Peyer's patch (tissue), 4 donors: Measurements from ENCODE around the gene TCF7L1.

Source experiments
- POLR2A ChIP-seq, 2 donors: fragments of 450-650 bp; IDR thresholded peaks; one replicate each; pipeline ENCODE4 v1.5.1; 2017; ENCODE audit warnings: antibody characterized with exemption in 2 of 2, mild to moderate bottlenecking in 2 of 2, moderate library complexity in 2 of 2
- TF ChIP-seq, protein P1 (sequence below), 6 experiments: fragments of 450-650 bp in 4 of 6; fragments of 200-600 bp in 2 of 6; sonication (generic) in 1 of 6; IDR thresholded peaks; one replicate each; pipeline ENCODE4 v1.5.1; 2017 to 2019; ENCODE audit warnings: antibody characterized with exemption in 6 of 6, mild to moderate bottlenecking in 3 of 6, moderate library complexity in 1 of 6

DNA sequence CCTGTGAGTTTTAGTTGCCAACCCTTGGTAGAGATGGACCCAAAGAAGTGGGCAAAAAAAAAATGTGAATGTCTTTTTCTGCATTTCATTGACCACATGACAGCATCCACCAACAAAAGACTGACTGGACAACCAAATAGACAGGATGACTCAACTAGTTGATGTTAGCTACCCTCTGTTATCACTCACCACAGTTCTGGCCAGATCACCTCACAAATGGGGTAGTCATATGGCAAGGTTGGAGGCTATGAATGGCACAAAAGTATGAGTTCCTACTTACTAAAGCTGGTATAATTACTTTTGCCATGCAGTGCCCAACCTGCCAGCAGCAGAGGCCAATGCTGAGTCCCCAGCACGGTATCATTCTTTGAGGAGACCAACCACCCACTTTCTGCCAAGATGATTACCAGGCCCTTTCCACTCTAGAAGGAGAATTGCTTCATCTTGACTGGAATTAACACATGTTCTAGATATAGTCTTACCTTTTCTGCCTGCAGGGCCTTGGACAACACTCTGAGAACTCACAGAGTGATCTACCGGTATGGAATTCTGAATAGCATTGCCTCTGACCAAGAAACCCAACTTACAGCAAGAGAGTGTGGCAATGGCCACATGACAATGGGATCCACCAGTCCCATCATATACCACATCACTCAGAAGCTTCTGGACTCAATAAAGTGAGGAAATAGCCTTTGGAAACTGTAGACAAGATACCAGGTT is 20.1 kb upstream of the TCF7L1 start:
- TF ChIP-seq, protein P1, sequence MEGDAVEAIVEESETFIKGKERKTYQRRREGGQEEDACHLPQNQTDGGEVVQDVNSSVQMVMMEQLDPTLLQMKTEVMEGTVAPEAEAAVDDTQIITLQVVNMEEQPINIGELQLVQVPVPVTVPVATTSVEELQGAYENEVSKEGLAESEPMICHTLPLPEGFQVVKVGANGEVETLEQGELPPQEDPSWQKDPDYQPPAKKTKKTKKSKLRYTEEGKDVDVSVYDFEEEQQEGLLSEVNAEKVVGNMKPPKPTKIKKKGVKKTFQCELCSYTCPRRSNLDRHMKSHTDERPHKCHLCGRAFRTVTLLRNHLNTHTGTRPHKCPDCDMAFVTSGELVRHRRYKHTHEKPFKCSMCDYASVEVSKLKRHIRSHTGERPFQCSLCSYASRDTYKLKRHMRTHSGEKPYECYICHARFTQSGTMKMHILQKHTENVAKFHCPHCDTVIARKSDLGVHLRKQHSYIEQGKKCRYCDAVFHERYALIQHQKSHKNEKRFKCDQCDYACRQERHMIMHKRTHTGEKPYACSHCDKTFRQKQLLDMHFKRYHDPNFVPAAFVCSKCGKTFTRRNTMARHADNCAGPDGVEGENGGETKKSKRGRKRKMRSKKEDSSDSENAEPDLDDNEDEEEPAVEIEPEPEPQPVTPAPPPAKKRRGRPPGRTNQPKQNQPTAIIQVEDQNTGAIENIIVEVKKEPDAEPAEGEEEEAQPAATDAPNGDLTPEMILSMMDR (IDR thresholded peaks at IDR 0.05) = no peak
- TF ChIP-seq POLR2A (IDR thresholded peaks at IDR 0.05) = no peak
